HCT116 (cell line): ENCODE measurements around the gene FOXO3. TPM values are rescaled to one million over a fixed set of nuclear protein-coding genes. Genes with fewer than 3 reads are reported as not detected.

Experiments
- ATAC-seq: fragments of 200-7000 bp; cut with Tn5 transposase; 2 replicates; pipeline ENCODE4 v1.9.1; 2020; ENCODE audit warnings: mild to moderate bottlenecking, moderate library complexity
- BruUV-seq: library from RNA; stranded (reverse); fragments of 400-500 nt; replicated peaks from 2 replicates; lab custom pipeline; 2021; lab: Mats Ljungman, UMichigan
- CTCF ChIA-PET: fragments of 300-600 bp; sonication (Branson Sonifier 250); formaldehyde crosslinking; loops from one replicate; lab custom pipeline; 2021; ENCODE audit warnings: antibody characterized with exemption; lab: Charles Lee
- POLR2A ChIA-PET: fragments of 300-600, 350-600 bp; sonication (Branson Sonifier 250); formaldehyde crosslinking; loops from one replicate; lab custom pipeline; 2021; ENCODE audit warnings: antibody characterized with exemption; lab: Charles Lee
- RAD21 ChIA-PET, 2 experiments: fragments of 300-600 bp; sonication (Branson Sonifier 250); formaldehyde crosslinking; loops; one replicate each; lab custom pipeline; 2023; ENCODE audit warnings: low total read pairs in 2 of 2; ENCODE audit not compliant: uncharacterized antibody in 2 of 2, unreplicated experiment in 2 of 2, low non-redundant PET in 1 of 2; lab: Charles Lee
- DNase-seq: peaks from one replicate; pipeline ENCODE4 v3.0.0-alpha.2; 2010; ENCODE audit warnings: low read depth, low spot score
- H2AFZ ChIP-seq: fragments of 200-600 bp; shearing (Covaris generic), sonication (generic); 2 replicates; pipeline ENCODE4 v1.6.1; 2017; ENCODE audit warnings: low read depth, mixed run types, mixed read lengths, antibody characterized with exemption, low read length; ENCODE audit not compliant: poor library complexity, severe bottlenecking
- H3K27ac ChIP-seq: 2 replicates; pipeline ENCODE4 v1.5.1; 2012; ENCODE audit warnings: low read depth, low read length
- H3K27me3 ChIP-seq: fragments of 200-600 bp; sonication (generic); 2 replicates; pipeline ENCODE4 v1.6.1; 2016; ENCODE audit warnings: mixed run types, low read length, mixed read lengths; ENCODE audit not compliant: insufficient read depth
- H3K36me3 ChIP-seq, 2 experiments: fragments of 200-500 bp in 1 of 2; fragments of 200-600 bp in 1 of 2; sonication (Bioruptor generic) in 1 of 2; sonication (generic) in 1 of 2; 2 replicates each; pipeline versions ENCODE4 v1.5.1 to v1.6.1; 2014 to 2016; ENCODE audit warnings: low read length in 2 of 2, inconsistent platforms in 1 of 2, mixed read lengths in 1 of 2, mixed run types in 1 of 2; ENCODE audit not compliant: insufficient read depth in 2 of 2, control insufficient read depth in 1 of 2
- H3K4me1 ChIP-seq, 2 experiments: fragments of 200-600 bp in 1 of 2; sonication (generic) in 1 of 2; 2 replicates each; pipeline versions ENCODE4 v1.5.1 to v1.6.1; 2012 to 2017; ENCODE audit warnings: low read length in 2 of 2, inconsistent platforms in 1 of 2, mild to moderate bottlenecking in 1 of 2, mixed read lengths in 1 of 2, mixed run types in 1 of 2, moderate library complexity in 1 of 2; ENCODE audit not compliant: insufficient read depth in 2 of 2, control insufficient read depth in 1 of 2
- H3K4me2 ChIP-seq: fragments of 200-600 bp; sonication (generic); 2 replicates; pipeline ENCODE4 v1.6.1; 2017; ENCODE audit warnings: mixed run types, low read length, mixed read lengths
- H3K4me3 ChIP-seq, 2 experiments: fragments of 200-600 bp in 1 of 2; sonication (generic) in 1 of 2; replicated peaks in 1 of 2; 2 replicates each; pipeline ENCODE4 v1.5.1; 2011 to 2016; ENCODE audit warnings: low read length in 2 of 2, control low read depth in 1 of 2, low read depth in 1 of 2, mild to moderate bottlenecking in 1 of 2, mixed read lengths in 1 of 2, mixed run types in 1 of 2
- H3K79me2 ChIP-seq: fragments of 200-600 bp; sonication (generic); 2 replicates; pipeline ENCODE4 v1.6.1; 2017; ENCODE audit warnings: mild to moderate bottlenecking, mixed run types, low read length, moderate library complexity, mixed read lengths; ENCODE audit not compliant: insufficient read depth
- H3K9ac ChIP-seq: fragments of 200-600 bp; sonication (generic); 2 replicates; pipeline ENCODE4 v1.6.1; 2016; ENCODE audit warnings: low read length, mixed read lengths
- H3K9me2 ChIP-seq: fragments of 200-600 bp; sonication (generic), shearing (Covaris generic); 2 replicates; pipeline ENCODE4 v1.6.1; 2017; ENCODE audit warnings: mixed run types, mild to moderate bottlenecking, moderate library complexity; ENCODE audit not compliant: insufficient read depth
- H3K9me3 ChIP-seq, 2 experiments: fragments of 200-500 bp in 1 of 2; fragments of 200-600 bp in 1 of 2; sonication (Bioruptor generic) in 1 of 2; sonication (generic) in 1 of 2; 2 replicates each; pipeline ENCODE4 v1.6.1; 2014 to 2017; ENCODE audit warnings: low read length in 2 of 2, mixed read lengths in 2 of 2, inconsistent platforms in 1 of 2, low read depth in 1 of 2, mild to moderate bottlenecking in 1 of 2, mixed run types in 1 of 2, moderate library complexity in 1 of 2; ENCODE audit not compliant: control insufficient read depth in 1 of 2, insufficient read depth in 1 of 2
- H4K20me1 ChIP-seq: fragments of 200-600 bp; sonication (generic), shearing (Covaris generic); 2 replicates; pipeline ENCODE4 v1.6.1; 2017; ENCODE audit warnings: mixed run types, mild to moderate bottlenecking, moderate library complexity; ENCODE audit not compliant: insufficient read depth
- EGR1 ChIP-seq: IDR thresholded peaks from 2 replicates; pipeline ENCODE4 v1.6.1; 2012; ENCODE audit warnings: low read depth
- EZH2 ChIP-seq: fragments of 200-600 bp; sonication (generic); IDR thresholded peaks from 2 replicates; pipeline ENCODE4 v1.6.1; 2017; ENCODE audit warnings: antibody characterized with exemption, mixed run types
- FOSL1 ChIP-seq: IDR thresholded peaks from 2 replicates; pipeline ENCODE4 v1.6.1; 2012; ENCODE audit warnings: low read depth
- MAX ChIP-seq: IDR thresholded peaks from 2 replicates; pipeline ENCODE4 v1.6.1; 2012
- POLR2A ChIP-seq: IDR thresholded peaks from 2 replicates; pipeline ENCODE4 v1.7.0; 2011; ENCODE audit warnings: borderline replicate concordance; ENCODE audit not compliant: insufficient read depth, insufficient read length; ENCODE audit errors: extremely low read depth
- intact Hi-C: fragments of 100-400 bp; cut with micrococcal nuclease; formaldehyde crosslinking; loops from 2 replicates; pipeline ENCODE4 v1.10.0; 2022
- total RNA-seq: library from RNA; stranded (reverse); gene quantifications from one replicate; pipeline ENCODE4 v1.2.1, GENCODE V29; 2021; ENCODE audit not compliant: unreplicated experiment
- TF ChIP-seq, protein P1 (sequence below): IDR thresholded peaks from 2 replicates; pipeline ENCODE4 v1.6.1; 2012; ENCODE audit warnings: low read depth

The FOXO3 gene
- total RNA-seq, 1 experiment from 2014 or later: 40.0 TPM

GRCh38 chr6:108720827-108721226, 160.1 kb downstream of the FOXO3 start (continued):
- TF ChIP-seq, protein P1, sequence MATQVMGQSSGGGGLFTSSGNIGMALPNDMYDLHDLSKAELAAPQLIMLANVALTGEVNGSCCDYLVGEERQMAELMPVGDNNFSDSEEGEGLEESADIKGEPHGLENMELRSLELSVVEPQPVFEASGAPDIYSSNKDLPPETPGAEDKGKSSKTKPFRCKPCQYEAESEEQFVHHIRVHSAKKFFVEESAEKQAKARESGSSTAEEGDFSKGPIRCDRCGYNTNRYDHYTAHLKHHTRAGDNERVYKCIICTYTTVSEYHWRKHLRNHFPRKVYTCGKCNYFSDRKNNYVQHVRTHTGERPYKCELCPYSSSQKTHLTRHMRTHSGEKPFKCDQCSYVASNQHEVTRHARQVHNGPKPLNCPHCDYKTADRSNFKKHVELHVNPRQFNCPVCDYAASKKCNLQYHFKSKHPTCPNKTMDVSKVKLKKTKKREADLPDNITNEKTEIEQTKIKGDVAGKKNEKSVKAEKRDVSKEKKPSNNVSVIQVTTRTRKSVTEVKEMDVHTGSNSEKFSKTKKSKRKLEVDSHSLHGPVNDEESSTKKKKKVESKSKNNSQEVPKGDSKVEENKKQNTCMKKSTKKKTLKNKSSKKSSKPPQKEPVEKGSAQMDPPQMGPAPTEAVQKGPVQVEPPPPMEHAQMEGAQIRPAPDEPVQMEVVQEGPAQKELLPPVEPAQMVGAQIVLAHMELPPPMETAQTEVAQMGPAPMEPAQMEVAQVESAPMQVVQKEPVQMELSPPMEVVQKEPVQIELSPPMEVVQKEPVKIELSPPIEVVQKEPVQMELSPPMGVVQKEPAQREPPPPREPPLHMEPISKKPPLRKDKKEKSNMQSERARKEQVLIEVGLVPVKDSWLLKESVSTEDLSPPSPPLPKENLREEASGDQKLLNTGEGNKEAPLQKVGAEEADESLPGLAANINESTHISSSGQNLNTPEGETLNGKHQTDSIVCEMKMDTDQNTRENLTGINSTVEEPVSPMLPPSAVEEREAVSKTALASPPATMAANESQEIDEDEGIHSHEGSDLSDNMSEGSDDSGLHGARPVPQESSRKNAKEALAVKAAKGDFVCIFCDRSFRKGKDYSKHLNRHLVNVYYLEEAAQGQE: no peak

DNA sequence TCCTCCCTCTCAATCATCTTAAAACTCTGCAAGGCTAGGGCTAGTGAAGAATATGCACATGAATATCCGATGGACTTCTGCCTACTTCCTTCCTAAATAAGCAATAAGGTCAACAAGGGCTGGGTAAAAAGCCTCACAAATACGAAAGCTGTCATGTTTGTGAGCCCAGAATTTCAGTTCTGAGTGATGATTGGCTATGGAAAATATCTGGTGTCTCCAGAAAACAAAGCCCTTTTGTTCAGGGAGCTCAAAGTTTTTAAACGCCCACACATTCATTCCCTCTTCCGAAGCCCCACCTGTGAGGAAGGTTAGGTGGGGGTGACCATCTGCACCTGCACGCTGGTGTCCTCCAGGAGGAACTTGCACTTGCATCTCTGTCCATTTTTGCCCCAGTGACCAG, 160.6 kb downstream of the FOXO3 start:
- RAD21 ChIA-PET: no interaction called here
- BruUV-seq: no TSS peak
- H3K27ac ChIP-seq: no peak overlapping the region
- H3K9me3 ChIP-seq: no peaks in the 10 kb centered on the region; a peak in 1 of 4 replicates
- H3K9ac ChIP-seq: 0 out of 2 replicates have a peak overlapping the region, but pooled peaks have one; percentile 1
- H3K4me2 ChIP-seq: peak overlapping the region; percentile 63
- CTCF ChIA-PET: no interaction called here
- peaks cover 11 to 25% of the 10 kb centered on the region in 2 experiments for H3K4me1 ChIP-seq
- H3K9me2 ChIP-seq: no peaks in the 10 kb centered on the region; the same call in 1 of the 2 replicates
- no peak for TF ChIP-seq FOSL1
- no peak for TF ChIP-seq MAX
- peak; percentile 83 for TF ChIP-seq EGR1
- TF ChIP-seq, protein P1: no peak
- TF ChIP-seq EZH2: no peak
- no peak for TF ChIP-seq POLR2A
- POLR2A ChIA-PET: no interaction called here
- peak overlapping the region; percentile 63 for H2AFZ ChIP-seq
- DNase-seq: no peak
- ATAC-seq: peak; percentile 75
- H3K79me2 ChIP-seq: no peaks in the 10 kb centered on the region
- H3K36me3 ChIP-seq: no peaks in the 10 kb centered on the region
- intact Hi-C loops: no loop called here
- no peaks in the 10 kb centered on the region for H4K20me1 ChIP-seq
- H3K27me3 ChIP-seq: no peaks in the 10 kb centered on the region
- H3K4me3 ChIP-seq: peak overlapping the region in 1 of 2 experiments; percentile 24; a peak in 2 of 4 replicates
